HT-29 (cell line): ENCODE measurements around the gene EIF6. TPM values are rescaled to one million over a fixed set of nuclear protein-coding genes. Genes with fewer than 3 reads are reported as not detected.

ENCODE experiments used
- DNase-seq: peaks from one replicate; pipeline ENCODE4 v3.0.0-alpha.2; 2015; ENCODE audit warnings: low spot score
- total RNA-seq: library from RNA; depleted of rRNA; stranded (reverse); fragments of >200 nt; shearing (Covaris generic); gene quantifications from 2 replicates; pipeline ENCODE4 v1.2.3, GENCODE V29; 2014

The EIF6 gene
- total RNA-seq, 1 experiment from 2014 or later = 508 TPM

- no peak for DNase-seq
Observed at GRCh38 chr20:35279533-35280174, 4.9 kb downstream of the EIF6 start.

- peak; percentile 84 for DNase-seq
Observed at GRCh38 chr20:35279040-35279439, 5.5 kb downstream of the EIF6 start.

GRCh38 chr20:35277531-35278395, 6.8 kb downstream of the EIF6 start, which contains the start of gene MMP24OS:
Gene MMP24OS (minus strand): TSS chr20:35278122. CDS start chr20:35277929, 193 bp downstream.
- DNase-seq = peak; percentile 98

- no peak for DNase-seq
Observed at GRCh38 chr20:35277127-35277526, 7.4 kb downstream of the EIF6 start.

- DNase-seq = no peak
Observed at GRCh38 chr20:35276408-35276807, 8.2 kb downstream of the EIF6 start.

- DNase-seq = no peak
Observed at GRCh38 chr20:35275741-35276251, 8.8 kb downstream of the EIF6 start.

- no peak for DNase-seq
Observed at GRCh38 chr20:35274172-35275092, 10.1 kb downstream of the EIF6 start.

GRCh38 chr20:35273449-35274171, 11.0 kb downstream of the EIF6 start:
- DNase-seq = no peak

- DNase-seq = no peak
Observed at GRCh38 chr20:35271904-35272303, 12.7 kb downstream of the EIF6 start.

GRCh38 chr20:35271073-35271882, 13.3 kb downstream of the EIF6 start:
- no peak for DNase-seq

GRCh38 chr20:35270021-35270902, 14.3 kb downstream of the EIF6 start:
- DNase-seq = no peak

- DNase-seq = peak; percentile 93
Observed at GRCh38 chr20:35269055-35269781, 15.4 kb downstream of the EIF6 start.

- no peak for DNase-seq
Observed at GRCh38 chr20:35267092-35267491, 17.5 kb downstream of the EIF6 start.

GRCh38 chr20:35264755-35265154, 19.8 kb downstream of the EIF6 start:
- peak; percentile 77 for DNase-seq

- no peak for DNase-seq
Observed at GRCh38 chr20:35263532-35264341, 20.8 kb downstream of the EIF6 start.

GRCh38 chr20:35262731-35263531, 21.6 kb downstream of the EIF6 start:
- DNase-seq = peak; percentile 95
